Loucy (cell line): Measurements from ENCODE around the gene RGS3.

Experiments used
- CTCF ChIP-seq: fragments of 200-600 bp; sonication (generic); conservative IDR thresholded peaks from 2 replicates; pipeline ENCODE4 v1.5.1; 2014; ENCODE audit warnings: mild to moderate bottlenecking, antibody characterized with exemption, low read length
- EZH2phosphoT487 ChIP-seq: fragments of 200-600 bp; IDR thresholded peaks from 2 replicates; pipeline ENCODE4 v1.6.1; 2018; ENCODE audit warnings: antibody characterized with exemption, mild to moderate bottlenecking, moderate library complexity, borderline replicate concordance

GRCh38 chr9:113616621-113617496 is 153.3 kb downstream of the RGS3 start:
- TF ChIP-seq CTCF (no peak), EZH2phosphoT487 (no peak)
